CD4-positive, CD25-positive, alpha-beta regulatory T cell (primary cell): ENCODE results near the gene CD69. TPM values are rescaled to one million over a fixed set of nuclear protein-coding genes. Genes with fewer than 3 reads are reported as not detected.
A peak's percentile ranks its signal among the peaks of the same experiment; 100 is the strongest.
"Not testable (repeated sequence)": the region's sequence is repeated elsewhere in the genome, so short reads cannot be mapped to it uniquely, and the experiment has no call there.

Source experiments
- ATAC-seq, 2 donors: fragments of 150-1000 bp; cut with Tn5 transposase; one replicate each; pipeline ENCODE4 v1.10.0; 2021; ENCODE audit warnings: low read depth in 2 of 2, moderate number of reproducible peaks in 2 of 2, moderate library complexity in 1 of 2
- DNase-seq, 3 donors: peaks; one replicate each; pipeline versions ENCODE4 v3.0.0 to v3.0.0-alpha.2; 2012 to 2022; ENCODE audit warnings: mixed read lengths in 1 of 3
- H3K27ac ChIP-seq: one replicate; pipeline ENCODE4 v1.7.0; 2013; ENCODE audit warnings: mild to moderate bottlenecking, low read length; ENCODE audit not compliant: insufficient read depth, poor library complexity, severe bottlenecking
- H3K27me3 ChIP-seq: one replicate; pipeline ENCODE4 v1.7.0; 2013; ENCODE audit warnings: low read length; ENCODE audit not compliant: control insufficient read depth, insufficient read depth
- H3K36me3 ChIP-seq: one replicate; pipeline ENCODE4 v1.7.0; 2013; ENCODE audit warnings: mild to moderate bottlenecking, low read length, moderate library complexity; ENCODE audit not compliant: control insufficient read depth, insufficient read depth
- H3K4me1 ChIP-seq: 2 replicates; pipeline ENCODE4 v1.7.0; 2013; ENCODE audit warnings: mild to moderate bottlenecking, low read length; ENCODE audit not compliant: insufficient read depth, control insufficient read depth, poor library complexity, severe bottlenecking
- H3K4me3 ChIP-seq: one replicate; pipeline ENCODE4 v1.7.0; 2013; ENCODE audit warnings: low read depth, mild to moderate bottlenecking, low read length, moderate library complexity
- H3K9me3 ChIP-seq, 2 experiments: 1 replicate in 1 of 2; 2 replicates in 1 of 2; pipeline ENCODE4 v1.7.0; 2013; ENCODE audit warnings: low read length in 2 of 2, mild to moderate bottlenecking in 1 of 2, moderate library complexity in 1 of 2; ENCODE audit not compliant: control insufficient read depth in 2 of 2
- H3K27ac Mint-ChIP-seq, 3 donors: one replicate each; pipeline ENCODE4 v1.8.0; 2020 to 2022; ENCODE audit warnings: mild to moderate bottlenecking in 3 of 3, mixed read lengths in 3 of 3, moderate library complexity in 2 of 3
- H3K27me3 Mint-ChIP-seq: one replicate; pipeline ENCODE4 v1.8.0; 2022; ENCODE audit warnings: mild to moderate bottlenecking, mixed read lengths
- H3K36me3 Mint-ChIP-seq: one replicate; pipeline ENCODE4 v1.8.0; 2020; ENCODE audit warnings: mixed read lengths
- H3K4me1 Mint-ChIP-seq, 4 donors: one replicate each; pipeline ENCODE4 v1.8.0; 2020 to 2022; ENCODE audit warnings: mixed read lengths in 4 of 4, mild to moderate bottlenecking in 1 of 4
- H3K4me3 Mint-ChIP-seq, 4 donors: one replicate each; pipeline ENCODE4 v1.8.0; 2020 to 2022; ENCODE audit warnings: mild to moderate bottlenecking in 4 of 4, mixed read lengths in 4 of 4, moderate library complexity in 3 of 4
- H3K9me3 Mint-ChIP-seq, 7 donors: one replicate each; pipeline ENCODE4 v1.8.0; 2020 to 2022; ENCODE audit warnings: mixed read lengths in 7 of 7, mild to moderate bottlenecking in 3 of 7, moderate library complexity in 2 of 7
- polyA plus RNA-seq, 4 donors: library from polyadenylated mRNA; unstranded; fragments of 300-500 nt; fragmentation: Illumina TruSeq; gene quantifications; one replicate each; pipeline ENCODE4 v1.2.3, GENCODE V29; 2021
- total RNA-seq: library from RNA; stranded (reverse); gene quantifications from one replicate; pipeline ENCODE4 v1.2.3, GENCODE V29; 2022

The CD69 gene
- total and polyA plus RNA-seq, 5 donors from 2014 or later = 189 to 1,130 (median 252) TPM

GRCh38 chr12:9725213-9725870, 35.4 kb downstream of the CD69 start:
- Mint-ChIP-seq H3K27me3 (peaks cover 38% of the 10 kb centered on the region), H3K9me3 (no peaks in the 10 kb centered on the region), H3K36me3 (no peaks in the 10 kb centered on the region), H3K27ac (no peak overlapping the region), H3K4me3 (no peak overlapping the region), H3K4me1 (peaks cover 0 to 6% (median 1%) of the 10 kb centered on the region in 4 donors)
- Histone ChIP-seq H3K27ac (no peak overlapping the region), H3K4me3 (no peak overlapping the region), H3K9me3 (no peaks in the 10 kb centered on the region), H3K27me3 (peaks cover 11% of the 10 kb centered on the region), H3K4me1 (no peaks in the 10 kb centered on the region), H3K36me3 (no peaks in the 10 kb centered on the region)
- ATAC-seq = no peak
- DNase-seq = no peak

GRCh38 chr12:9724023-9724422, 36.7 kb downstream of the CD69 start:
- Mint-ChIP-seq H3K27ac (no peak overlapping the region), H3K4me1 (peaks cover 0 to 7% (median 1%) of the 10 kb centered on the region in 4 donors), H3K9me3 (no peaks in the 10 kb centered on the region), H3K36me3 (no peaks in the 10 kb centered on the region), H3K27me3 (peaks cover 40% of the 10 kb centered on the region), H3K4me3 (no peak overlapping the region)
- no peak overlapping the region for H3K27ac ChIP-seq
- DNase-seq = no peak
- H3K9me3 ChIP-seq = no peaks in the 10 kb centered on the region
- no peak overlapping the region for H3K4me3 ChIP-seq
- ATAC-seq = no peak
- H3K36me3 ChIP-seq = no peaks in the 10 kb centered on the region
- H3K27me3 ChIP-seq = peaks cover 11% of the 10 kb centered on the region
- H3K4me1 ChIP-seq = no peaks in the 10 kb centered on the region

- peaks cover 0 to 9% (median 1%) of the 10 kb centered on the region in 4 donors for H3K4me1 Mint-ChIP-seq
- no peak for DNase-seq
- no peaks in the 10 kb centered on the region for H3K36me3 Mint-ChIP-seq
- H3K4me3 Mint-ChIP-seq = no peak overlapping the region
- peaks cover 42% of the 10 kb centered on the region for H3K27me3 Mint-ChIP-seq
- Histone ChIP-seq H3K9me3 (no peaks in the 10 kb centered on the region), H3K4me1 (no peaks in the 10 kb centered on the region), H3K27ac (no peak overlapping the region), H3K4me3 (no peak overlapping the region), H3K27me3 (peaks cover 11% of the 10 kb centered on the region), H3K36me3 (no peaks in the 10 kb centered on the region)
- no peaks in the 10 kb centered on the region for H3K9me3 Mint-ChIP-seq
- peak; percentile 22 to 28 for ATAC-seq
- H3K27ac Mint-ChIP-seq = no peak overlapping the region
Observed at GRCh38 chr12:9721394-9722092, 39.2 kb downstream of the CD69 start.

GRCh38 chr12:9719790-9720189, 40.9 kb downstream of the CD69 start:
- no peaks in the 10 kb centered on the region for H3K4me1 ChIP-seq
- peaks cover 11% of the 10 kb centered on the region for H3K27me3 ChIP-seq
- Mint-ChIP-seq H3K4me3 (no peak overlapping the region), H3K27ac (peak overlapping the region in 1 of 3 donors; percentile 47), H3K4me1 (peaks cover 0 to 12% (median 3%) of the 10 kb centered on the region in 4 donors), H3K36me3 (peaks cover 3% of the 10 kb centered on the region), H3K9me3 (no peaks in the 10 kb centered on the region), H3K27me3 (peaks cover 42% of the 10 kb centered on the region)
- DNase-seq (no peak), ATAC-seq (no peak)
- no peak overlapping the region for H3K4me3 ChIP-seq
- no peaks in the 10 kb centered on the region for H3K36me3 ChIP-seq
- H3K9me3 ChIP-seq = no peaks in the 10 kb centered on the region
- no peak overlapping the region for H3K27ac ChIP-seq

GRCh38 chr12:9718968-9719367, 41.7 kb downstream of the CD69 start:
- Mint-ChIP-seq H3K4me3 (no peak overlapping the region), H3K27ac (no peak overlapping the region), H3K36me3 (peaks cover 3% of the 10 kb centered on the region), H3K4me1 (peaks cover 0 to 13% (median 3%) of the 10 kb centered on the region in 4 donors), H3K27me3 (peaks cover 35% of the 10 kb centered on the region), H3K9me3 (no peaks in the 10 kb centered on the region)
- no peak for DNase-seq
- Histone ChIP-seq H3K9me3 (no peaks in the 10 kb centered on the region), H3K27ac (no peak overlapping the region), H3K4me1 (no peaks in the 10 kb centered on the region), H3K36me3 (no peaks in the 10 kb centered on the region), H3K27me3 (peaks cover 11% of the 10 kb centered on the region), H3K4me3 (no peak overlapping the region)
- ATAC-seq = no peak

- Mint-ChIP-seq H3K27ac (peak overlapping the region in 1 of 3 donors; percentile 61), H3K27me3 (peaks cover 25% of the 10 kb centered on the region), H3K36me3 (peaks cover 3% of the 10 kb centered on the region), H3K4me1 (peaks cover 0 to 12% (median 3%) of the 10 kb centered on the region in 4 donors), H3K4me3 (no peak overlapping the region), H3K9me3 (no peaks in the 10 kb centered on the region)
- H3K27me3 ChIP-seq = peaks cover 4% of the 10 kb centered on the region
- no peaks in the 10 kb centered on the region for H3K4me1 ChIP-seq
- H3K4me3 ChIP-seq = no peak overlapping the region
- DNase-seq (no peak), ATAC-seq (no peak)
- H3K27ac ChIP-seq = no peak overlapping the region
- no peaks in the 10 kb centered on the region for H3K9me3 ChIP-seq
- H3K36me3 ChIP-seq = no peaks in the 10 kb centered on the region
Observed at GRCh38 chr12:9717070-9717925, 43.4 kb downstream of the CD69 start.

- not testable (repeated sequence) for DNase-seq, H3K36me3 ChIP-seq, H3K36me3 Mint-ChIP-seq, H3K4me3 ChIP-seq, H3K27me3 ChIP-seq, H3K4me1 ChIP-seq, H3K4me3 Mint-ChIP-seq, H3K9me3 Mint-ChIP-seq, H3K27ac Mint-ChIP-seq, H3K27me3 Mint-ChIP-seq, H3K9me3 ChIP-seq, H3K27ac ChIP-seq, ATAC-seq
- H3K4me1 Mint-ChIP-seq = peaks cover 9 to 20% (median 16%) of the 10 kb centered on the region in 4 donors
Observed at GRCh38 chr12:9713032-9713558, 47.6 kb downstream of the CD69 start.
